Measurements from ENCODE around the gene AGBL1.

The AGBL1 gene

GRCh38 chr15:86629409-86630356, 550.0 kb downstream of the AGBL1 start:
- H3K9me3 Mint-ChIP-seq = no peaks in the 10 kb centered on the region
- no peak overlapping the region for H3K4me3 Mint-ChIP-seq
- peak overlapping the region; percentile 26 for H3K27ac Mint-ChIP-seq
- DNase-seq (ENCODE audit: low spot score in 2 of 2) (no peak), ATAC-seq (no peak)
- no peaks in the 10 kb centered on the region for H3K36me3 Mint-ChIP-seq
- peaks cover 9% of the 10 kb centered on the region for H3K4me1 Mint-ChIP-seq

- Mint-ChIP-seq H3K4me1 (peaks cover 5% of the 10 kb centered on the region), H3K36me3 (no peaks in the 10 kb centered on the region), H3K4me3 (no peak overlapping the region), H3K27ac (no peak overlapping the region), H3K9me3 (no peaks in the 10 kb centered on the region)
- no peak for ATAC-seq
- DNase-seq (ENCODE audit: low spot score in 2 of 2) = no peak
Measured at GRCh38 chr15:86630946-86631345, 551.3 kb downstream of the AGBL1 start.

- Mint-ChIP-seq H3K9me3 (peaks cover 3% of the 10 kb centered on the region), H3K27ac (no peak overlapping the region)
Measured at GRCh38 chr15:86634146-86634545, 554.5 kb downstream of the AGBL1 start.

GRCh38 chr15:86634992-86635638, 555.4 kb downstream of the AGBL1 start:
- H3K9me3 Mint-ChIP-seq = peaks cover 3% of the 10 kb centered on the region

More at GRCh38 chr15:86634146-86634545, 554.5 kb downstream of the AGBL1 start:
- DNase-seq (ENCODE audit: low spot score in 2 of 2) (no peak), ATAC-seq (no peak)
- H3K4me3 Mint-ChIP-seq = no peak overlapping the region
- H3K36me3 Mint-ChIP-seq = no peaks in the 10 kb centered on the region
- peaks cover 5% of the 10 kb centered on the region for H3K4me1 Mint-ChIP-seq

GRCh38 chr15:86644339-86644738, 564.7 kb downstream of the AGBL1 start:
- Mint-ChIP-seq H3K27ac (no peak overlapping the region), H3K9me3 (no peaks in the 10 kb centered on the region), H3K4me1 (peaks cover 5% of the 10 kb centered on the region), H3K4me3 (no peak overlapping the region), H3K36me3 (no peaks in the 10 kb centered on the region)
- no peak for ATAC-seq
- no peak for DNase-seq (ENCODE audit: low spot score in 2 of 2)

More at GRCh38 chr15:86634992-86635638, 555.4 kb downstream of the AGBL1 start:
- DNase-seq (ENCODE audit: low spot score in 2 of 2) (no peak), ATAC-seq (no peak)
- no peak overlapping the region for H3K27ac Mint-ChIP-seq
- H3K4me3 Mint-ChIP-seq = no peak overlapping the region
- no peaks in the 10 kb centered on the region for H3K36me3 Mint-ChIP-seq
- peaks cover 2% of the 10 kb centered on the region for H3K4me1 Mint-ChIP-seq

GRCh38 chr15:86645925-86646500, 566.3 kb downstream of the AGBL1 start:
- peaks cover 10% of the 10 kb centered on the region for H3K4me1 Mint-ChIP-seq
- DNase-seq (ENCODE audit: low spot score in 2 of 2) = no peak

GRCh38 chr15:86647810-86648440, 568.3 kb downstream of the AGBL1 start:
- Mint-ChIP-seq H3K4me3 (no peak overlapping the region), H3K27ac (no peak overlapping the region), H3K4me1 (peaks cover 25% of the 10 kb centered on the region), H3K36me3 (no peaks in the 10 kb centered on the region), H3K9me3 (no peaks in the 10 kb centered on the region)
- peak; percentile 72 for ATAC-seq
- no peak for DNase-seq (ENCODE audit: low spot score in 2 of 2)

More at GRCh38 chr15:86645925-86646500, 566.3 kb downstream of the AGBL1 start:
- Mint-ChIP-seq H3K9me3 (no peaks in the 10 kb centered on the region), H3K36me3 (no peaks in the 10 kb centered on the region), H3K27ac (no peak overlapping the region), H3K4me3 (no peak overlapping the region)
- ATAC-seq = no peak

- peaks cover 38% of the 10 kb centered on the region for H3K4me1 Mint-ChIP-seq
- no peak for DNase-seq (ENCODE audit: low spot score in 2 of 2)
- H3K36me3 Mint-ChIP-seq = no peaks in the 10 kb centered on the region
- H3K4me3 Mint-ChIP-seq = no peak overlapping the region
- peak; percentile 82 for ATAC-seq
- H3K27ac Mint-ChIP-seq = no peak overlapping the region
- H3K9me3 Mint-ChIP-seq = no peaks in the 10 kb centered on the region
Measured at GRCh38 chr15:86649277-86649676, 569.6 kb downstream of the AGBL1 start.

GRCh38 chr15:86650094-86650493, 570.4 kb downstream of the AGBL1 start:
- ATAC-seq = no peak
- Mint-ChIP-seq H3K4me3 (no peak overlapping the region), H3K27ac (no peak overlapping the region)

GRCh38 chr15:86653344-86654197, 573.9 kb downstream of the AGBL1 start:
- peak overlapping the region; percentile 53 for H3K4me3 Mint-ChIP-seq
- H3K27ac Mint-ChIP-seq = peak overlapping the region; percentile 20
- peak; percentile 78 for ATAC-seq
- H3K36me3 Mint-ChIP-seq = peaks cover 4% of the 10 kb centered on the region
- peaks cover 48% of the 10 kb centered on the region for H3K4me1 Mint-ChIP-seq
- no peaks in the 10 kb centered on the region for H3K9me3 Mint-ChIP-seq
- DNase-seq (ENCODE audit: low spot score in 2 of 2) = no peak

More at GRCh38 chr15:86650094-86650493, 570.4 kb downstream of the AGBL1 start:
- DNase-seq (ENCODE audit: low spot score in 2 of 2) = no peak
- Mint-ChIP-seq H3K4me1 (peaks cover 44% of the 10 kb centered on the region), H3K9me3 (no peaks in the 10 kb centered on the region), H3K36me3 (peaks cover under 1% of the 10 kb centered on the region)

GRCh38 chr15:86654501-86654900, 574.8 kb downstream of the AGBL1 start:
- no peak overlapping the region for H3K4me3 Mint-ChIP-seq
- ATAC-seq = no peak
- H3K27ac Mint-ChIP-seq = no peak overlapping the region
- H3K36me3 Mint-ChIP-seq = peaks cover 4% of the 10 kb centered on the region
- DNase-seq (ENCODE audit: low spot score in 2 of 2) = no peak
- no peaks in the 10 kb centered on the region for H3K9me3 Mint-ChIP-seq
- peaks cover 48% of the 10 kb centered on the region for H3K4me1 Mint-ChIP-seq

GRCh38 chr15:86657305-86657704, 577.6 kb downstream of the AGBL1 start:
- ATAC-seq (no peak), DNase-seq (ENCODE audit: low spot score in 2 of 2) (no peak)
- H3K9me3 Mint-ChIP-seq = no peaks in the 10 kb centered on the region
- H3K36me3 Mint-ChIP-seq = peaks cover 4% of the 10 kb centered on the region
- H3K4me1 Mint-ChIP-seq = peaks cover 33% of the 10 kb centered on the region
- H3K4me3 Mint-ChIP-seq = no peak overlapping the region
- H3K27ac Mint-ChIP-seq = peak overlapping the region; percentile 9

GRCh38 chr15:86659724-86660411, 580.2 kb downstream of the AGBL1 start:
- H3K36me3 Mint-ChIP-seq = peaks cover 4% of the 10 kb centered on the region
- DNase-seq (ENCODE audit: low spot score in 2 of 2) (no peak), ATAC-seq (no peak)
- no peak overlapping the region for H3K27ac Mint-ChIP-seq
- no peak overlapping the region for H3K4me3 Mint-ChIP-seq
- peaks cover 18% of the 10 kb centered on the region for H3K4me1 Mint-ChIP-seq
- H3K9me3 Mint-ChIP-seq = peaks cover 4% of the 10 kb centered on the region

- Mint-ChIP-seq H3K9me3 (peaks cover 4% of the 10 kb centered on the region), H3K27ac (no peak overlapping the region), H3K4me3 (no peak overlapping the region), H3K4me1 (peaks cover 15% of the 10 kb centered on the region), H3K36me3 (no peaks in the 10 kb centered on the region)
- DNase-seq (ENCODE audit: low spot score in 2 of 2) (no peak), ATAC-seq (no peak)
Measured at GRCh38 chr15:86661580-86661979, 581.9 kb downstream of the AGBL1 start.

All from stimulated activated effector memory CD8-positive, alpha-beta T cell treated with anti-CD3 and anti-CD28 coated beads, Interleukin-12 subunit alpha, Interleukin-12 subunit beta, amount 100 ng/mL, for 72 hours (primary cell).